ENCODE results near the gene MBD2. TPM values are rescaled to one million over a fixed set of nuclear protein-coding genes. Genes with fewer than 3 reads are reported as not detected.

MBD2 gene
- total and polyA plus RNA-seq, 8 donors = 62.3 to 89.6 (median 76.3) TPM

DNA sequence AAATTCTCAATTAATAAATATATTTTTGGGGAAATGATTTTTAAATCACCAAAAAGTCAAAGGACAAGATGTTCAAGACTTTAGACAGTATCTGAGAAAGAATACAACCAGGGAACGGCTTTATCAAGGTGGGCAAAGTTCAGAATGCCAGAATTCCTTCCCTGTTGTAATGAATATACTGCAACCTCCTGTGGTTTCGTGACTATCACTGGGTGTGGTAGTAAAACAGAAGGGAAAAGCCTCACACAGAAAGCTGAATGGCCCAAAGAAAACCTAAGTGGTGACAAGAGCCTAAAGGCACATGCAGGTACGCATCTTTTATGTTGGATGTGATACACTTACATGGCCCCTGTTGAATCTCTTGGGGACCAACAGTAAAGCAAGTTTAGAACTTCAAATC is 37.1 kb downstream of the MBD2 start:
- no peaks in the 10 kb centered on the region for H3K4me1 ChIP-seq
- DNase-seq = no peak
- H3K9me3 ChIP-seq = no peaks in the 10 kb centered on the region
- intact Hi-C loops (cut with DNase I) = no loop called here
- H3K4me3 ChIP-seq = no peak overlapping the region
- no peaks in the 10 kb centered on the region for H3K27me3 ChIP-seq
- H3K27ac ChIP-seq = no peak overlapping the region
- H3K36me3 ChIP-seq = peaks cover 0 to 53% of the 10 kb centered on the region in 2 donors
- no peak for ATAC-seq
- TF ChIP-seq, protein P1, sequence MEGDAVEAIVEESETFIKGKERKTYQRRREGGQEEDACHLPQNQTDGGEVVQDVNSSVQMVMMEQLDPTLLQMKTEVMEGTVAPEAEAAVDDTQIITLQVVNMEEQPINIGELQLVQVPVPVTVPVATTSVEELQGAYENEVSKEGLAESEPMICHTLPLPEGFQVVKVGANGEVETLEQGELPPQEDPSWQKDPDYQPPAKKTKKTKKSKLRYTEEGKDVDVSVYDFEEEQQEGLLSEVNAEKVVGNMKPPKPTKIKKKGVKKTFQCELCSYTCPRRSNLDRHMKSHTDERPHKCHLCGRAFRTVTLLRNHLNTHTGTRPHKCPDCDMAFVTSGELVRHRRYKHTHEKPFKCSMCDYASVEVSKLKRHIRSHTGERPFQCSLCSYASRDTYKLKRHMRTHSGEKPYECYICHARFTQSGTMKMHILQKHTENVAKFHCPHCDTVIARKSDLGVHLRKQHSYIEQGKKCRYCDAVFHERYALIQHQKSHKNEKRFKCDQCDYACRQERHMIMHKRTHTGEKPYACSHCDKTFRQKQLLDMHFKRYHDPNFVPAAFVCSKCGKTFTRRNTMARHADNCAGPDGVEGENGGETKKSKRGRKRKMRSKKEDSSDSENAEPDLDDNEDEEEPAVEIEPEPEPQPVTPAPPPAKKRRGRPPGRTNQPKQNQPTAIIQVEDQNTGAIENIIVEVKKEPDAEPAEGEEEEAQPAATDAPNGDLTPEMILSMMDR (IDR thresholded peaks at IDR 0.05) = no peak

DNA sequence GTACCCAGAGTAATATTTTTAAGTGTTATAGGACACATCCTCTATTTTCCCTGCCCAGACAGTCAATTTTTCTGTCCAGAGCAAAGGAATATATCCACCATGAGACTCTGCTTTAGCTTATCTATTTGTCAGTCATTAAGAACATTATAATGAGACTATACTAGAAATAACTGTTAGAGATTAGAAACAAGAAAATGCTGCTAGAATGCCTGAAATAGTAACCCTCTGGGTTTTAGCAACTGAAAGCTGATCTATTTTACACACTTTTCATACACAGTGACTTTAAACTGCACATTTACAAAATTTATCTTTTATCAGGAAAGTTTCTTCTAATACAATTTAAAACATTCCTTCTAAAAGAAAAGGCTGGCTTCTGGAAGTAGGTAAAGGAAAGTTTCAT is 39.6 kb downstream of the MBD2 start:
- H3K36me3 ChIP-seq = peaks cover 0 to 53% of the 10 kb centered on the region in 2 donors
- no peaks in the 10 kb centered on the region for H3K4me1 ChIP-seq
- no peaks in the 10 kb centered on the region for H3K27me3 ChIP-seq
- ATAC-seq (no peak), DNase-seq (no peak)
- H3K4me3 ChIP-seq = no peak overlapping the region
- intact Hi-C loops (cut with DNase I) = no loop called here
- no peak overlapping the region for H3K27ac ChIP-seq
- TF ChIP-seq, protein P1 (IDR thresholded peaks at IDR 0.05) = no peak
- H3K9me3 ChIP-seq = no peaks in the 10 kb centered on the region

DNA sequence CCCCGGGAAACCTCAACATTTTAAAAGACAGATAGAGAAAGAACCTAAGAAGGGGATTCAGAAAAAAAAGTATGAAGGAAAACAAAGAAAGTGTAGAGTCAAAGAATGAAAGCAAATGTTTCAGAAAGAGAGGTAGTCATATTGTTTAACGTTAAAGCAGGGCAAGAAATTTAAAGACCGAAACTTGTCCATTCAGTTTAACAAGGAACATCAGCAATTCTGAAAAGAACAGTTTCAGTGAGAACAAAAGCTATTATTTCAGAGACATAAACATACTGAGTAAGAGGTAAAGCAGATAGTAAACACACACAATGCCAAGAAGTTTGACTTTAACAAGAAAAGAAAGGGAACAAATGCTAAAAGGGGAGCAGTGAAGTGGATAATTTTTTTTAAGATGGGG is 41.1 kb downstream of the MBD2 start:
- no peaks in the 10 kb centered on the region for H3K9me3 ChIP-seq
- H3K4me1 ChIP-seq = no peaks in the 10 kb centered on the region
- no peaks in the 10 kb centered on the region for H3K27me3 ChIP-seq
- no peak for DNase-seq
- H3K4me3 ChIP-seq = no peak overlapping the region
- H3K36me3 ChIP-seq = peaks cover 0 to 46% of the 10 kb centered on the region in 2 donors
- no peak for ATAC-seq
- no peak overlapping the region for H3K27ac ChIP-seq
- TF ChIP-seq, protein P1 (IDR thresholded peaks at IDR 0.05) = no peak
- intact Hi-C loops (cut with DNase I) = no loop called here

DNA sequence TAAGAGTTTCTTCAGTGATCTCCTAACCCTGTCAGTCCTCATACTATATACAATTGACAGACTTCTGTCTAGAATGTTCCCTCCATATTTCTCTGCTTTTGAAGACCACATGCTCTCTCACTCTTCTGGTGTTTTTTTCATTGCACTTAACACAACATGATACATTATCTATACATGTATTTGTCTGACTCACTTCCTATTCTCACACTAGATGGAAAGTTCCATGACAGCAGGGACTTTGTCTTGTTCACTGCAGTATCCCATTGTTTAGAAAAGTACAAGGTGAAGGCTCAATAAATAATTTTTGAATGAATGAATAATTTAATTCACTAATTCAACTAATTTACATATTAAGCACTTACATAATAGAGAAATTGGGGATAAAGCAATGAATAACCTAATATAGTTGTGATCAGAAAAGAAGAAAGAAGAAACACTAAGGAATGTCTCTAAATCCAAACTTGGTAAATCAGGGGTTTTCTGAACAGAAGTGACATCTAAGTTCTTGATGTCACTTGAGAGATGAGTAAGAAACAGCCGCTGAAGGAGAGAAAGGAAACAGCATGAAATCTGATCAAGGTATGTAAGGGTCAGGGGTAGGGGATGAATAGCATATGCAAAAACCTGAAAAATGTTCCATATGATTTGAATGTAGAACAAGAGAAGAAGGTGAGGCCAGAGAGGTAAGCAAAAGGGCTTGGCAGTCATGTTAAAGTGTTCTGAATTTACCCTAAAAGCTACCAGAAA is 42.4 kb downstream of the MBD2 start:
- DNase-seq (no peak), ATAC-seq (no peak)
- Histone ChIP-seq H3K9me3 (no peaks in the 10 kb centered on the region), H3K27me3 (no peaks in the 10 kb centered on the region), H3K36me3 (peaks cover 0 to 32% of the 10 kb centered on the region in 2 donors), H3K4me1 (no peaks in the 10 kb centered on the region), H3K27ac (no peak overlapping the region), H3K4me3 (no peak overlapping the region)
- TF ChIP-seq, protein P1 (IDR thresholded peaks at IDR 0.05) = no peak
- intact Hi-C loops (cut with DNase I) = no loop called here

DNA sequence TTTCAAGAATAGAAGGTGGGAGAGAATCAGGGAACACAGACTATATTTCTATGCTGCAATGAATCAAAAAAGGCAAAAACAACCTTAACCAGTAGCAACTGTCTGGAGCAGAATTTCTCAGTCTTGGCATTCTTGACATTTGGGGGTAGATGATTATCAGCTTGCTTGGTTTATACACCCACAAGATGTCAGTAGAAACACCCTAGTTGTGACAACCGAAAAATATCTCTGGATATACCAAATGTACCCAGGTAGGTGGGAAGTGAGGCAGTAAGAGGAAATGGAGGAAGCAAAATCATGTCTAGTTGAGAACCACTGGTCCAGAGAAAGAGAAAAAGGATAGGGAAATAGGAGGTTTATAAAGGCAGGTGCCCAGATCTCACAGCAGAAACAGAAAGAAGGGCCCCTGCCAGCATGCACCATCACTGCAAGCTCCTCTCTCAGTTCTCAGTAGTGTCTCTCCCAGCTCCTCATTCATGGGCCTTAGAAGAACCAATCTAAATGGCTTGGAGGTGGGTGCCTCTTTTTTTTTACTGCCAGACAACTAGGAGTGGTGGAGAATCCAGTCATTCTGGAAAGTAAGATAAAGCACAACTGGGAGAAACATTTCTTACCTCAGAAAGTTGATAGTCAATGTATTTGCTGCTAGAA is 50.4 kb downstream of the MBD2 start:
- TF ChIP-seq, protein P1 (IDR thresholded peaks at IDR 0.05) = no peak
- Histone ChIP-seq H3K27me3 (no peaks in the 10 kb centered on the region), H3K4me1 (peaks cover 0 to 3% of the 10 kb centered on the region in 2 donors), H3K36me3 (peaks cover 0 to 8% of the 10 kb centered on the region in 2 donors), H3K9me3 (no peaks in the 10 kb centered on the region), H3K4me3 (no peak overlapping the region), H3K27ac (no peak overlapping the region)
- ATAC-seq (no peak), DNase-seq (no peak)
- intact Hi-C loops (cut with DNase I) = no loop called here
